Panc1 (cell line): ENCODE measurements around the gene EXOC6B. TPM values are rescaled to one million over a fixed set of nuclear protein-coding genes. Genes with fewer than 3 reads are reported as not detected.

Experiments
- ATAC-seq: fragments of 200-7000 bp; cut with Tn5 transposase; 2 replicates; pipeline ENCODE4 v1.9.1; 2020; ENCODE audit warnings: mild to moderate bottlenecking, moderate library complexity
- BruUV-seq: library from RNA; stranded (reverse); fragments of 400-500 nt; replicated peaks from 2 replicates; lab custom pipeline; 2021; lab: Mats Ljungman, UMichigan
- CTCF ChIA-PET: fragments of 300-600 bp; sonication (Branson Sonifier 250); formaldehyde crosslinking; loops from one replicate; lab custom pipeline; 2022; ENCODE audit warnings: antibody characterized with exemption; lab: Charles Lee
- POLR2A ChIA-PET: fragments of 300-600 bp; sonication (Branson Sonifier 250); formaldehyde crosslinking; loops from one replicate; lab custom pipeline; 2022; ENCODE audit warnings: antibody characterized with exemption; lab: Charles Lee
- DNase-seq: peaks from one replicate; pipeline ENCODE4 v3.0.0-alpha.2; 2010; ENCODE audit warnings: low read depth, low spot score
- H3K27ac ChIP-seq: 2 replicates; pipeline ENCODE4 v1.5.1; 2011; ENCODE audit warnings: mild to moderate bottlenecking, low read length, inconsistent platforms
- H3K27me3 ChIP-seq: fragments of 200-500 bp; sonication (Bioruptor generic); 2 replicates; pipeline ENCODE4 v1.6.0; 2014; ENCODE audit warnings: low read length, inconsistent platforms; ENCODE audit not compliant: control insufficient read depth, insufficient read depth
- H3K36me3 ChIP-seq: fragments of 200-500 bp; sonication (Bioruptor generic); 2 replicates; pipeline ENCODE4 v1.5.1; 2014; ENCODE audit warnings: inconsistent platforms, mild to moderate bottlenecking, low read length, moderate library complexity; ENCODE audit not compliant: control insufficient read depth, insufficient read depth
- H3K4me1 ChIP-seq: 2 replicates; pipeline ENCODE4 v1.5.1; 2011; ENCODE audit warnings: inconsistent platforms, mild to moderate bottlenecking, low read length, moderate library complexity; ENCODE audit not compliant: control insufficient read depth, insufficient read depth
- H3K4me3 ChIP-seq, 2 experiments: 2 replicates each; pipeline ENCODE4 v1.5.1; 2011 to 2012; ENCODE audit warnings: low read depth in 2 of 2, low read length in 2 of 2, mild to moderate bottlenecking in 2 of 2, inconsistent platforms in 1 of 2, moderate library complexity in 1 of 2
- H3K9me3 ChIP-seq: fragments of 200-500 bp; sonication (Bioruptor generic); 2 replicates; pipeline ENCODE4 v1.5.1; 2014; ENCODE audit warnings: low read depth, mild to moderate bottlenecking, inconsistent platforms, low read length, moderate library complexity; ENCODE audit not compliant: control insufficient read depth, insufficient read depth
- POLR2AphosphoS5 ChIP-seq: IDR thresholded peaks from 2 replicates; pipeline ENCODE4 v1.6.1; 2012; ENCODE audit warnings: mild to moderate bottlenecking, low read depth, low read length, moderate library complexity
- REST ChIP-seq, 2 experiments: IDR thresholded peaks; 2 replicates each; pipeline ENCODE4 v1.6.1; 2011 to 2012; ENCODE audit warnings: low read depth in 2 of 2, control low read depth in 1 of 2, low read length in 1 of 2, mild to moderate bottlenecking in 1 of 2, moderate library complexity in 1 of 2; ENCODE audit not compliant: insufficient read depth in 1 of 2
- SIN3A ChIP-seq: IDR thresholded peaks from 2 replicates; pipeline ENCODE4 v1.6.1; 2012; ENCODE audit warnings: low read depth, mild to moderate bottlenecking, low read length, moderate library complexity, borderline replicate concordance; ENCODE audit not compliant: insufficient read depth
- TCF7L2 ChIP-seq: IDR thresholded peaks from 2 replicates; pipeline ENCODE4 v1.6.1; 2011; ENCODE audit warnings: mild to moderate bottlenecking, low read depth, low read length, inconsistent platforms
- in situ Hi-C: cut with HindIII; loops from 2 replicates; pipeline ENCODE4 v1.10.0; 2016; ENCODE audit warnings: low sequenced_read_pairs, low pct_unique_long_range_greater_than_20kb
- intact Hi-C: fragments of 100-400 bp; cut with micrococcal nuclease; formaldehyde crosslinking; loops from one replicate; pipeline ENCODE4 v1.10.0; 2022; ENCODE audit not compliant: unreplicated experiment
- total RNA-seq: library from RNA; stranded (reverse); gene quantifications from one replicate; pipeline ENCODE4 v1.2.1, GENCODE V29; 2021; ENCODE audit not compliant: unreplicated experiment
- TF ChIP-seq, protein P1 (sequence below): fragments of 450-650 bp; IDR thresholded peaks from 2 replicates; pipeline ENCODE4 v1.5.1; 2017; ENCODE audit warnings: mild to moderate bottlenecking

EXOC6B gene
- total RNA-seq, 1 experiment from 2014 or later, result 23.2 TPM

- Histone ChIP-seq H3K27ac (no peak overlapping the region), H3K9me3 (no peaks in the 10 kb centered on the region), H3K4me3 (no peak overlapping the region), H3K36me3 (no peaks in the 10 kb centered on the region), H3K4me1 (no peaks in the 10 kb centered on the region), H3K27me3 (no peaks in the 10 kb centered on the region)
- no peak for DNase-seq
- CTCF ChIA-PET, result no interaction called here
- in situ Hi-C loops (no loop called here), intact Hi-C loops (no loop called here)
- TF ChIP-seq POLR2AphosphoS5 (no peak), REST (IDR thresholded peaks at IDR 0.05; ENCODE audit: insufficient read depth in 1 of 2, low read depth in 2 of 2, low read length in 1 of 2) (no peak)
- POLR2A ChIA-PET, result no interaction called here
- ATAC-seq, result no peak
- no TSS peak for BruUV-seq
Measured at GRCh38 chr2:72276876-72277275, 549.0 kb downstream of the EXOC6B start.

DNA sequence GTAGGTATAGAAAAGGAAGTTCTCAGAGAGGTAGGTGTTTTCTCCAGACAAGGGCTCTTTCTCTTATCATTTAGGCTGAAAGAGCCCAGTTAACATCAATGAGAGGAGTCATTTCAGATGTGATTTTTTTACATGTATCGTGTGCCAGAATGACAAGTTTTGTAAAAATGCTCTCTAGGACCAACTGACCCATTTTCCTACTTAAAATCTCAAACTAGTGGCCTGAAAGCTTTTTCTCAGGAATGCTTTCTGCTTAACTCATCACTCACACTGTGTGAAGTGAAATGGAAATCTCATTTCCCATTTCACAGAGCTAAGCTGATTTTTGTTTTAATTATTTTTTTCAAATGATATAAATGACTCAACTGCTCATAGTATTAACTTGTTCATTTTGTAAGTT is 549.5 kb downstream of the EXOC6B start:
- ChIA-PET POLR2A (no interaction called here), CTCF (no interaction called here)
- no peaks in the 10 kb centered on the region for H3K27me3 ChIP-seq
- no peak for ATAC-seq
- no peak overlapping the region for H3K27ac ChIP-seq
- BruUV-seq, result no TSS peak
- H3K4me3 ChIP-seq, result no peak overlapping the region
- H3K9me3 ChIP-seq, result no peaks in the 10 kb centered on the region
- in situ Hi-C loops, result no loop called here
- H3K4me1 ChIP-seq, result no peaks in the 10 kb centered on the region
- TF ChIP-seq TCF7L2 (no peak), SIN3A (no peak), REST (IDR thresholded peaks at IDR 0.05; ENCODE audit: insufficient read depth in 1 of 2, low read depth in 2 of 2, low read length in 1 of 2) (no peak), POLR2AphosphoS5 (no peak)
- TF ChIP-seq, protein P1, sequence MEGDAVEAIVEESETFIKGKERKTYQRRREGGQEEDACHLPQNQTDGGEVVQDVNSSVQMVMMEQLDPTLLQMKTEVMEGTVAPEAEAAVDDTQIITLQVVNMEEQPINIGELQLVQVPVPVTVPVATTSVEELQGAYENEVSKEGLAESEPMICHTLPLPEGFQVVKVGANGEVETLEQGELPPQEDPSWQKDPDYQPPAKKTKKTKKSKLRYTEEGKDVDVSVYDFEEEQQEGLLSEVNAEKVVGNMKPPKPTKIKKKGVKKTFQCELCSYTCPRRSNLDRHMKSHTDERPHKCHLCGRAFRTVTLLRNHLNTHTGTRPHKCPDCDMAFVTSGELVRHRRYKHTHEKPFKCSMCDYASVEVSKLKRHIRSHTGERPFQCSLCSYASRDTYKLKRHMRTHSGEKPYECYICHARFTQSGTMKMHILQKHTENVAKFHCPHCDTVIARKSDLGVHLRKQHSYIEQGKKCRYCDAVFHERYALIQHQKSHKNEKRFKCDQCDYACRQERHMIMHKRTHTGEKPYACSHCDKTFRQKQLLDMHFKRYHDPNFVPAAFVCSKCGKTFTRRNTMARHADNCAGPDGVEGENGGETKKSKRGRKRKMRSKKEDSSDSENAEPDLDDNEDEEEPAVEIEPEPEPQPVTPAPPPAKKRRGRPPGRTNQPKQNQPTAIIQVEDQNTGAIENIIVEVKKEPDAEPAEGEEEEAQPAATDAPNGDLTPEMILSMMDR, result no peak
- no peak for DNase-seq
- H3K36me3 ChIP-seq, result no peaks in the 10 kb centered on the region
- intact Hi-C loops, result no loop called here
